ENCODE measurements around the gene CDC16. TPM values are rescaled to one million over a fixed set of nuclear protein-coding genes. Genes with fewer than 3 reads are reported as not detected.
A peak's percentile ranks its signal among the peaks of the same experiment; 100 is the strongest.

Gene CDC16
- total and polyA plus RNA-seq, 2 of the 13 experiments (the other 11 are each of a cell fraction or from before 2014, with no cell fraction given) = 24.2 to 60.9 TPM

DNA sequence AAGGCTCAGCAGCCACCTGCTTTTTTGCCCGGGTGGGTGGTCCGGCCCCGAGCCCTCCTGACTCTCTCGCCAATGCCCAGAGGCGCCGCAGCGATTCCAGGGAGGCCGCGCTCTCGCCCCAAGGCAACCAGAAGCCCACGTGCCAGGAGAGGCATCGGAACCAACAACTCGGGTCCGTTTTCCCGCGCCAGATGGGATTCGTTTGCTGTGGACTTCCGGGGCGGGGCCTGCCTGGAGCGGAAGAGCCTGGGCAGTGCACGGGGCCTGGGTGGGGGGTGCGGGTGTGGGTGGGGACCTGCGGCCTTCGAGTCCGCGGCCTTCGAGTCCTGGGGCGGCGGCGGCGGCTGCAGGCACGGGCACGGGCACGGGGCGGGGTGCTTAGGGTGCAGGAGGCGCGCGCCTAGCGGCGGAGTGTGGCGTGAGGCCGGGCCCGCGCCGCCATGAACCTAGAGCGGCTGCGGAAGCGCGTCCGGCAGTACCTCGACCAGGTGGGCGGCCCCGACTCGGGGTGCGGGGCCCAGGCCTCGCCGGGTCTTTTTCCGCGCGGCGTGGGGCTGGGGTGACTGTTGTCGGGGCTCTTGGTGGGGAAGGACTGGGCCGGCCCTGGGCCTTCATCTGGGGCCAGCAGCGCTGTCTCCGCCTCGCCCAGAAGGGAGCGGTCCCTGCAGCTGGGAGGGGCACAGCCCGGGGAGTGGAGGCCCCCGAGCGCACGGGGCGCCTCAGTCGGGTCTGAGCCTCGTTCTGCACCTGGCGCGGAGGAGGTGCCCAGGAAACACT, at the start of gene CDC16 (continued):
- TF ChIP-seq, protein P1, sequence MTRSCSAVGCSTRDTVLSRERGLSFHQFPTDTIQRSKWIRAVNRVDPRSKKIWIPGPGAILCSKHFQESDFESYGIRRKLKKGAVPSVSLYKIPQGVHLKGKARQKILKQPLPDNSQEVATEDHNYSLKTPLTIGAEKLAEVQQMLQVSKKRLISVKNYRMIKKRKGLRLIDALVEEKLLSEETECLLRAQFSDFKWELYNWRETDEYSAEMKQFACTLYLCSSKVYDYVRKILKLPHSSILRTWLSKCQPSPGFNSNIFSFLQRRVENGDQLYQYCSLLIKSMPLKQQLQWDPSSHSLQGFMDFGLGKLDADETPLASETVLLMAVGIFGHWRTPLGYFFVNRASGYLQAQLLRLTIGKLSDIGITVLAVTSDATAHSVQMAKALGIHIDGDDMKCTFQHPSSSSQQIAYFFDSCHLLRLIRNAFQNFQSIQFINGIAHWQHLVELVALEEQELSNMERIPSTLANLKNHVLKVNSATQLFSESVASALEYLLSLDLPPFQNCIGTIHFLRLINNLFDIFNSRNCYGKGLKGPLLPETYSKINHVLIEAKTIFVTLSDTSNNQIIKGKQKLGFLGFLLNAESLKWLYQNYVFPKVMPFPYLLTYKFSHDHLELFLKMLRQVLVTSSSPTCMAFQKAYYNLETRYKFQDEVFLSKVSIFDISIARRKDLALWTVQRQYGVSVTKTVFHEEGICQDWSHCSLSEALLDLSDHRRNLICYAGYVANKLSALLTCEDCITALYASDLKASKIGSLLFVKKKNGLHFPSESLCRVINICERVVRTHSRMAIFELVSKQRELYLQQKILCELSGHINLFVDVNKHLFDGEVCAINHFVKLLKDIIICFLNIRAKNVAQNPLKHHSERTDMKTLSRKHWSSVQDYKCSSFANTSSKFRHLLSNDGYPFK (CRISPR knock-in tag; IDR thresholded peaks at IDR 0.05; ENCODE audit: borderline replicate concordance) = peak; percentile 76; the same call in 1 of the 2 replicates
- TF ChIP-seq ZFP41 (CRISPR knock-in tag; IDR thresholded peaks at IDR 0.05; ENCODE audit: borderline replicate concordance) (peak; percentile 78; the same call in 1 of the 2 replicates), KDM6A (CRISPR knock-in tag; IDR thresholded peaks at IDR 0.05; ENCODE audit: low read depth) (no peak), TEAD2 (CRISPR knock-in tag; IDR thresholded peaks at IDR 0.05) (peak; percentile 77; the same call in 1 of the 2 replicates), NR2F6 (IDR thresholded peaks at IDR 0.05) (no peak), NR2F6 (CRISPR knock-in tag; IDR thresholded peaks at IDR 0.05) (no peak), RAD21 (CRISPR knock-in tag; IDR thresholded peaks at IDR 0.05) (peak; percentile 45; the same call in 1 of the 2 replicates), NPAS2 (CRISPR knock-in tag; IDR thresholded peaks at IDR 0.05; ENCODE audit: borderline replicate concordance) (no peak), ZNF317 (CRISPR knock-in tag; IDR thresholded peaks at IDR 0.05) (peak; percentile 55; the same call in 1 of the 2 replicates), NFYB (CRISPR knock-in tag; IDR thresholded peaks at IDR 0.05) (peak; percentile 39; the same call in 1 of the 2 replicates), ZNF615 (CRISPR knock-in tag; IDR thresholded peaks at IDR 0.05; ENCODE audit: borderline replicate concordance) (no peak; the same call in 1 of the 2 replicates), MEF2D (CRISPR knock-in tag; IDR thresholded peaks at IDR 0.05) (no peak), SNAPC2 (CRISPR knock-in tag; IDR thresholded peaks at IDR 0.05) (peak; percentile 83; the same call in 1 of the 2 replicates), RNF2 (conservative IDR thresholded peaks at IDR 0.05; ENCODE audit: low read depth) (peak; percentile 97), ZKSCAN1 (IDR thresholded peaks at IDR 0.05; ENCODE audit: low read length) (no peak)
- TF ChIP-seq, protein P2, sequence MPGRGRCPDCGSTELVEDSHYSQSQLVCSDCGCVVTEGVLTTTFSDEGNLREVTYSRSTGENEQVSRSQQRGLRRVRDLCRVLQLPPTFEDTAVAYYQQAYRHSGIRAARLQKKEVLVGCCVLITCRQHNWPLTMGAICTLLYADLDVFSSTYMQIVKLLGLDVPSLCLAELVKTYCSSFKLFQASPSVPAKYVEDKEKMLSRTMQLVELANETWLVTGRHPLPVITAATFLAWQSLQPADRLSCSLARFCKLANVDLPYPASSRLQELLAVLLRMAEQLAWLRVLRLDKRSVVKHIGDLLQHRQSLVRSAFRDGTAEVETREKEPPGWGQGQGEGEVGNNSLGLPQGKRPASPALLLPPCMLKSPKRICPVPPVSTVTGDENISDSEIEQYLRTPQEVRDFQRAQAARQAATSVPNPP (CRISPR knock-in tag; IDR thresholded peaks at IDR 0.05) = peak; percentile 77; the same call in 1 of the 2 replicates
- TF ChIP-seq, protein P3, sequence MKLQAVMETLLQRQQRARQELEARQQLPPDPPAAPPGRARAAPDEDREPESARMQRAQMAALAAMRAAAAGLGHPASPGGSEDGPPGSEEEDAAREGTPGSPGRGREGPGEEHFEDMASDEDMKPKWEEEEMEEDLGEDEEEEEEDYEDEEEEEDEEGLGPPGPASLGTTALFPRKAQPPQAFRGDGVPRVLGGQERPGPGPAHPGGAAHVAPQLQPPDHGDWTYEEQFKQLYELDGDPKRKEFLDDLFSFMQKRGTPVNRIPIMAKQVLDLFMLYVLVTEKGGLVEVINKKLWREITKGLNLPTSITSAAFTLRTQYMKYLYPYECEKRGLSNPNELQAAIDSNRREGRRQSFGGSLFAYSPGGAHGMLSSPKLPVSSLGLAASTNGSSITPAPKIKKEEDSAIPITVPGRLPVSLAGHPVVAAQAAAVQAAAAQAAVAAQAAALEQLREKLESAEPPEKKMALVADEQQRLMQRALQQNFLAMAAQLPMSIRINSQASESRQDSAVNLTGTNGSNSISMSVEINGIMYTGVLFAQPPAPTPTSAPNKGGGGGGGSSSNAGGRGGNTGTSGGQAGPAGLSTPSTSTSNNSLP (IDR thresholded peaks at IDR 0.05; ENCODE audit: low read depth, low read length) = no peak
- TF ChIP-seq, protein P4, sequence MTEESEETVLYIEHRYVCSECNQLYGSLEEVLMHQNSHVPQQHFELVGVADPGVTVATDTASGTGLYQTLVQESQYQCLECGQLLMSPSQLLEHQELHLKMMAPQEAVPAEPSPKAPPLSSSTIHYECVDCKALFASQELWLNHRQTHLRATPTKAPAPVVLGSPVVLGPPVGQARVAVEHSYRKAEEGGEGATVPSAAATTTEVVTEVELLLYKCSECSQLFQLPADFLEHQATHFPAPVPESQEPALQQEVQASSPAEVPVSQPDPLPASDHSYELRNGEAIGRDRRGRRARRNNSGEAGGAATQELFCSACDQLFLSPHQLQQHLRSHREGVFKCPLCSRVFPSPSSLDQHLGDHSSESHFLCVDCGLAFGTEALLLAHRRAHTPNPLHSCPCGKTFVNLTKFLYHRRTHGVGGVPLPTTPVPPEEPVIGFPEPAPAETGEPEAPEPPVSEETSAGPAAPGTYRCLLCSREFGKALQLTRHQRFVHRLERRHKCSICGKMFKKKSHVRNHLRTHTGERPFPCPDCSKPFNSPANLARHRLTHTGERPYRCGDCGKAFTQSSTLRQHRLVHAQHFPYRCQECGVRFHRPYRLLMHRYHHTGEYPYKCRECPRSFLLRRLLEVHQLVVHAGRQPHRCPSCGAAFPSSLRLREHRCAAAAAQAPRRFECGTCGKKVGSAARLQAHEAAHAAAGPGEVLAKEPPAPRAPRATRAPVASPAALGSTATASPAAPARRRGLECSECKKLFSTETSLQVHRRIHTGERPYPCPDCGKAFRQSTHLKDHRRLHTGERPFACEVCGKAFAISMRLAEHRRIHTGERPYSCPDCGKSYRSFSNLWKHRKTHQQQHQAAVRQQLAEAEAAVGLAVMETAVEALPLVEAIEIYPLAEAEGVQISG (CRISPR knock-in tag; IDR thresholded peaks at IDR 0.05) = peak; percentile 92
- TF ChIP-seq, protein P5, sequence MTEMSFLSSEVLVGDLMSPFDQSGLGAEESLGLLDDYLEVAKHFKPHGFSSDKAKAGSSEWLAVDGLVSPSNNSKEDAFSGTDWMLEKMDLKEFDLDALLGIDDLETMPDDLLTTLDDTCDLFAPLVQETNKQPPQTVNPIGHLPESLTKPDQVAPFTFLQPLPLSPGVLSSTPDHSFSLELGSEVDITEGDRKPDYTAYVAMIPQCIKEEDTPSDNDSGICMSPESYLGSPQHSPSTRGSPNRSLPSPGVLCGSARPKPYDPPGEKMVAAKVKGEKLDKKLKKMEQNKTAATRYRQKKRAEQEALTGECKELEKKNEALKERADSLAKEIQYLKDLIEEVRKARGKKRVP (CRISPR knock-in tag; IDR thresholded peaks at IDR 0.05) = peak in 1 of 2 experiments; percentile 66; a peak in 2 of 4 replicates
